ENCODE measurements around the gene MUC5AC.
"Not testable (repeated sequence)": the region's sequence is repeated elsewhere in the genome, so short reads cannot be mapped to it uniquely, and the experiment has no call there.

MUC5AC gene

DNA sequence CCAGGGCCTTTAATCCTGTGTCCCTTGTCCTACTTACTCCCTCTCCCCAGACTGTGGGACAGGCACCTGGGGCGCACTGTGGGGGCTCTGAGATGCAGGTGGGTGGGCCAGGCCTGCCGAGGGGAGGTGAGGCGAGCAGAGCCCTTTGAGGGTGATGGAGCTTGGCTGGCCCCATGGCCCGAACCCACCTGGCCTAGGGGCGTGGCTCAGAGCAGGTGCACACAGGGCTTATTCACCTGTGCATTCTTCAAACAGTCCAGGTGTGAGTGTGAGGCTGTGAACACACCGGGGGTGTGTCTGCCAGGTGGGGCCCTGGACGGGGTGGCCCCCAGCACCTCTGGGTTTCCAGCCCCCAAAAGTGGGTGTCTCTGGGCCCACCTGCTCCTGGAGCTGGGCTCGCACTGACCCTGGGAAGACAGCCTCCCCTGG is 9.0 kb upstream of the MUC5AC start:
- no peak for DNase-seq

- no peak for DNase-seq
Observed at GRCh38 chr11:1149545-1149944, 8.2 kb upstream of the MUC5AC start.

DNA sequence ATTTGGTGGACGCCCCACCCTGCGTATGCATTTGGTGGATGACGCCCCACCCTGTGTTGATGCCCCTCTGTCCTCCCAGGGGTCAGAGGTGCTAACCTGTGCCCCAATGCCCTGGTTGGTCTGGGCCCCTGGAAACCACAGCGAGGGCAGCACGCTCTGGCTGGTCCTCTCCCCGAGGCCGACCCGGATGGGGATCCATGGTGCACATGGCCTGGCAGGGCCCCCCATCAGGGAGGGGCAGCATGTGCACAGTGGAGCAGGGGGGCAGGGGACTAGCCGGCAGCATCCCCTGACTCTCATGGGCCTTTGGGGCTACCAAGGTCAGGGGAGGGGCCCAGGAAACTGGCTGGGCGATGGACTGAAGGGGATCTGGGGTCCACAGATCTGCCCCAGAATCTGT is 7.6 kb upstream of the MUC5AC start:
- no peak for DNase-seq

- no peak for DNase-seq
Observed at GRCh38 chr11:1150769-1151365, 6.9 kb upstream of the MUC5AC start.

DNA sequence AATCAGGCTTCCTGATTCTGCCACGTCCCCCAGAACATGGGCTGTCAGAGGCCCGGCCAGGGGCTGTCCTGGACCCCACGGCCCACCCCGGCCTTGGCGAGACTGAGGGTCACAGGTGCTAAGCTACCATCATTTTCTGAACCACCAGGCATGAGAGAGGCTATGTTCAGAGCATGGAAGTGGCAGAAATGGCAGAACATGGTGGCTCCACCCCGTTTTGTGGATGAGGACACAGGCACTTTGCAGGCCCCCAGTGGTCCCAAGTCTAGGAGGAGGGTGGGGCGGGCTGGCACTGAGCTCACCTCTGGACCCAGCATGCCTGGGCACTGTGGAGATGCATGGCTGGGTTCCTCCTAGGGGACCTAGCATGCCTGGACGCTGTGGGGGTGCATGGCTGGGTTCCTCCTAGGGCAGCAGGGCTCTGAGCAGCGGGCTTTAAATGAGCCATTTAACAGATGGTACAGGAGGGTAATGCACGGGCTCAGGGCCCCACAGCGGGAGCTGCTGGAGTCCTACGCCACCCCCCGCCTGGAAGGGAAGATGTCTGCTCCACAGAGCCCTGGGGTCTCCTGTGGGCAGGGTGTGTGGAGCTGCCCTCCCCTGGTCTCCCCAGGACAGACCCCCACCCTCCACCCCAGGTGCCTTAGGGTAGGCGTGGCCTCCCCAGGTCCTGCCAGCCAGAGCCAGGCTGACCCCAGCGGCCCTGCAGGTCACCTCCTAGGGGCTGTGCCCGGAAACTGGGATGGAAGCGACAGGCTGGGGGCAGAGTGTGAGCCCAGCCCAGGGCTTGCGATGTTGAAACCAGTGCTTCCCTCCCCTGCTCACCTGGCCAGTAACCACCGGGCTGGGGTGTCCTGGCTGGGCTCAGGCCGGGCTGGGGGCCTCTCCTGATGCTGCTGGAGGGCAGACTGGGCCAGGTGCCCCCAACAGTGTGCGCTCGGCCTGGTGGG is 6.1 kb upstream of the MUC5AC start:
- no peak for DNase-seq

DNA sequence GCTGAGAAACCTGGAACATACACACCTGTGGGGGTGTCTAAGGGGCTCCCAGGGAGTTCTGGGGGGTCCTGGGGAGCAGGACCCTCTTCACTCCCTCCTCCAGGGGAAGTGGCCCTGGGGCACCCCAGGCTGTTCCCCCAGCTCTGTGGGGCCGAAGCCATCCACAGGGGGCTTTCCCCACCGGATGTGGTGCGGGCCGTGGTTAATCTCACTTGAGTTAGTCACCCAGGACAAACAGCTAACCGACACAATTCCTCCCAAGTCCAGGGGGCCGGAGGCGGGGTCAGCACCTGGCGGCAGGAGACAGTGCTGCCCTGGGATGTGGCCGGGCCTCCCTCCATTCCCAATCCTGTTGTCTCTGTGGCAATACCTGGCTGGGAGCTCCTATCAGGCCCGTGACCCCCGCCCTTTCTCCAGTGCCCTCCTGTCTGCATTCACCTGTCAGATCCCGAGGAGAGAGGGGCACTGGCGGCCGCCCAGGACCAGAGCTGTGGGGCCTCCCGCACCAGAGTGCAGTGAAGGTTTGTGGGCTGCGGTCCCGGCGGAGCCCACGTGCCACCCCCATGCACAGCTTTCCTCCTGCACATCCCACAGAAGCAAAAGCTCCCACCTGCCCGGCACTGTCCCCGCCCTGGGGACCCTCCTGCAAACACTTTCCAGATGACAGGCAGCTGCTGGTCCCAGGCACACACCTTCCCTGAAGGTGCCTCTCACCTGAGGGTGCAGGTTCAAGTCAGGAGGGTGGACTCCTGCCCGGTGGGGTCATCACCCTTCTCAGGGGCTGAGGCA is 5.2 kb upstream of the MUC5AC start:
- DNase-seq = no peak

GRCh38 chr11:1153105-1153950 is 4.4 kb upstream of the MUC5AC start:
- no peak for DNase-seq

DNA sequence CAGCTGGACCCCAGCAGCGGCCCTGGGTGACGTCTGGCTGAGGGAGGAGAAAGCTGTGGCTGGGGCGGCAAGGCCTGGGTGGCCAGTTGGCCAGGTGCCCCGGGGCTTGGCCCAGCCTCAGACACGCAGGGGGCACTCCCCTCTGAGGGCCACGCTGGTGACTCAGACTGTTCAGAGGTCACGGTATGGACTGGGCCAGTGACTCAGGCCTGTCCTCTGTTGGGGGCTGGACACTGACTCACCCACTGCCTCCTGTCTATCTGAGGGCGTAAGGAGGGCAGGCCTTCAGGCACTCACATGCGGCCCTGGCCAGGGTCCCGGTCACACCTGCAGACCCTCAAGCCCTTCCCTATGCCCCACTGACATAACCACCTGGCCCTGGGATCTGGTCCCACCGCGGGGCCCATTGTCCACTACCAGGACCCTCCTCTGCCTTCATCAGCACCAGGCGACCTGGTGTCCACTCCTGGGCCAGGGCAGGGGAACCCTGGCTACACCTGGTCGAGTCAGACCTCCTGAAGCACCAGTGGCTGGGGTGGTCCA is 3.7 kb upstream of the MUC5AC start:
- DNase-seq = peak in 1 of 56 donors; percentile 24

DNA sequence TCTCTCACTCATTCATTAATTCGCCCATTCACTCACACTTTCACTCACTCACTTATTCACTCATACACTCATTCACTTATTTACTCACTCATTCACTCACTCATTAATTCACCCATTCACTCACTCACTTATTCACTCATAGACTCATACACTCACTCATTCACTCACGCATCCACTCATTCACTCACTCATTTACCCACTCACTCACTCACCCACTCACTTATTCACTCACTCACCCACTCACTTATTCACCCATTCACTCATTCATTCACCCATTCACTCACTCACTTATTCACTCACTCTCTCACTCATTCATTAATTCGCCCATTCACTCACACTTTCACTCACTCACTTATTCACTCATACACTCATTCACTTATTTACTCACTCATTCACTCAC is 3.1 kb upstream of the MUC5AC start:
- not testable (repeated sequence) for DNase-seq

GRCh38 chr11:1155274-1155693 is 2.5 kb upstream of the MUC5AC start:
- DNase-seq = no peak

DNA sequence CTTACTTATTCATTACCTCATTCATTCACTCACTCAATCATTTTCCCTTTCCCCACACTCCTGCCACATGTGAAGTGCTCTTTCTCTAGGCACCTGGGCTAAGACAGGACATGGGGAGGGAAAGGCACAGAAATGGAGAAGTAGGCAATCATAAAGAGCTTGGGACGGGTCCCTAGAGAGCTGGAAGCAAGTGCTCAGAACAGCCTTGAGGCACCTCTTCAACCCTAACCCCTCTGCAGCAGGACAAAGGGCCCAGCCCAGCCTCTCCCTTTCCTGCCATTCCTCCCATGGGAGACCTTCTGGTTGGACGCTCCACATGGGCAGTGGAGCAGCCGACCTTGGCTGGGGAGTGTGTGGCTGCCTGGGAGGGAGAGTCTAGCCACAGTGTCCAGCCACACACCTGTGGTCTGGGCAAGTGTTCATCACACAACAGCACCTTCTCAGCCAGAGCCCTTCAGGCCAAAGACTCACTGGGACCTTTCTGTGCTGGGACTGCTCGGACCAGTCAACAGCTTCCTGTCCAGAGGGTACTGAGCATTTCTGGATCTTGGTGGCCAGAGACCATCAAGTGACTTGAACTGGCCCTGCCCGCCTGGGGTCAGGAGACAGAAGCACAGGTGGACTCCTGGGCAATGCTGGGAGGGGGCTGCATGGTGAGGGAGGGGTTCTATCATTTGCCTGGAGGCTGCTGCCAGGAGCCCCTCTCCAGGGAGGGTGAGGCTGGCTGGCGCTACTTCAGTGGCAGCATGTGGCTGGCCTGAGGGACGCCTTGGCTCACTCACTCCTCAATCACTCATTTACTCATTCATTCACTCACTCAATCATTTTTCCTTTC is 1.0 kb upstream of the MUC5AC start:
- DNase-seq = no peak

DNA sequence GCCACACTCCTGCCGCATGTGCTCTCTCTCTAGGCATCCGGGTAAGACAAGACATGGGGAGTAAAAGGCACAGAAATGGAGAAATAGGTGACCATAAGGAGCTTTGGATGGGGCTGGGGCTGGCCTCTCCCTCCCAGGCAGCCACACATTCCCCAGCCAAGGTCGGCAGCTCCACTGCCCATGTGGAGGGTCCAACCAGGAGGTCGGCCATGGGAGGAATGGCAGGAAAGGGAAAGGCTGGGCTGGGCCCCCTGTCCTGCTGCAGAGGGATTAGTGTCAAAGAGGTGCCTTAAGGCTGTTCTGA is 460 bp upstream of the MUC5AC start:
- DNase-seq = no peak

DNA sequence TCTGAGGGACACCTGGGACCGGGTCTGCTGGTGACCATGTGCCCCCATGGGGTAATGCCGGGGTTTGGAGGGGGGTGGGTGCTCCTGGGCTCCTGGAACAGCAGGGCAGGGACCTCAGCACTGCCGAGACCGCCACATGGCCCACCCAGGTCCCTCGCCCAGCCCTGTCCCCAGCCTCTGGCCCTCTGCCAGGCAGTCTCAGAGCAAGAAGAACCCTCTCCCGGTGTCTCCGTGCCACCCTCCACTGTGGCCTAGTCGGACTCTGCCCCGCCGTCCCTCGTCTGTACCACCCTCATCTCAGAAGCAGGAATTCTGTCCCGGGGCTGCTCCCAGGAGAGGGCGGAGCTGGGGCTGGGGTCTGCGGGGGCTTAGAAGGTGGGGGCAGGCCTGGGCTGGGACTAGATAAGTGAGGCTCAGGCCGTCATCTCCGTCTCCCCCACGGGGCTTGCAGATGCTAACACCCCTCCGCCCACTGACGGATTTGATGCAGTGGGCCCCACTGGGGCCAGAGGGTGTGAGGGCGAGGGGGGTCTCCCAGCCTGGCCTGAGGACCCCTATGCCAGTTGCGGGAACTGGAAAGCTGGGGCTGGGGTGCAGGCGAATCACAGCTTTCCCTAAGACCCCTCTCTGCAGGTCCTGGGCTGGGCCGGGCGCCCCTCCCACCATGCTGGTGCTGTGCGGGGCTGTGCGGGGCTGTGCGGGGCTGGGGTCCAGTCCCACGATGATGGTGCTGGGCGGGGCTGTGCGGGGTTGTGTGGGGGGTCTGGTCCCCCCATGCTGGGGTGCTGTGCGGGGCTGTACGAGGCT is 1.1 kb downstream of the MUC5AC start:
- no peak for DNase-seq

DNA sequence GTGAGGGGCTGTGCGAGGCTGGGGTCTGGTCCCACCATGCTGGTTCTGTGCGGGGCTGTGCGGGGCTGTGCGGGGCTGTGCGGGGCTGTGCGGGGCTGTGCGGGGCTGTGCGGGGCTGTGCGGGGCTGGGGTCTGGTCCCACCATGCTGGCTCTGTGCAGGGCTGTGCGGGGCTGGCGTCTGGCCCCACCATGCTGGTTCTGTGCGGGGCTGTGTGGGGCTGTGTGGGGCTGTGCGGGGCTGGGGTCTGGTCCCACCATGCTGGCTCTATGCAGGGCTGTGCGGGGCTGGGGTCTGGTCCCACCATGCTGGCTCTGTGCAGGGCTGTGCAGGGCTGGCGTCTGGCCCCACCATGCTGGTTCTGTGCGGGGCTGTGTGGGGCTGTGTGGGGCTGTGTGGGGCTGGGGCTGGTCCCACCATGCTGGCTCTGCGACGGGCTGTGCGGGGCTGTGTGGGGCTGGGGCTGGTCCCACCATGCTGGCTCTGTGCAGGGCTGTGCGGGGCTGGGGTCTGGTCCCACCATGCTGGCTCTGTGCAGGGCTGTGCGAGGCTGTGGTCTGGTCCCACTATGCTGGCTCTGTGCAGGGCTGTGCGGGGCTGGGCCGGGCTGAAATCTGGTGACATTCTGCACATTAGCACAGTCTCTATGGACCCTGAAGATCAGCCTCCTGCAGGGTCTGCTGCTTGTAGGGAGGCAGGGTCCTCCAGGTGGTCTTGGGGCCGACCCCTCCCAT is 1.9 kb downstream of the MUC5AC start:
- DNase-seq = not testable (repeated sequence)

DNA sequence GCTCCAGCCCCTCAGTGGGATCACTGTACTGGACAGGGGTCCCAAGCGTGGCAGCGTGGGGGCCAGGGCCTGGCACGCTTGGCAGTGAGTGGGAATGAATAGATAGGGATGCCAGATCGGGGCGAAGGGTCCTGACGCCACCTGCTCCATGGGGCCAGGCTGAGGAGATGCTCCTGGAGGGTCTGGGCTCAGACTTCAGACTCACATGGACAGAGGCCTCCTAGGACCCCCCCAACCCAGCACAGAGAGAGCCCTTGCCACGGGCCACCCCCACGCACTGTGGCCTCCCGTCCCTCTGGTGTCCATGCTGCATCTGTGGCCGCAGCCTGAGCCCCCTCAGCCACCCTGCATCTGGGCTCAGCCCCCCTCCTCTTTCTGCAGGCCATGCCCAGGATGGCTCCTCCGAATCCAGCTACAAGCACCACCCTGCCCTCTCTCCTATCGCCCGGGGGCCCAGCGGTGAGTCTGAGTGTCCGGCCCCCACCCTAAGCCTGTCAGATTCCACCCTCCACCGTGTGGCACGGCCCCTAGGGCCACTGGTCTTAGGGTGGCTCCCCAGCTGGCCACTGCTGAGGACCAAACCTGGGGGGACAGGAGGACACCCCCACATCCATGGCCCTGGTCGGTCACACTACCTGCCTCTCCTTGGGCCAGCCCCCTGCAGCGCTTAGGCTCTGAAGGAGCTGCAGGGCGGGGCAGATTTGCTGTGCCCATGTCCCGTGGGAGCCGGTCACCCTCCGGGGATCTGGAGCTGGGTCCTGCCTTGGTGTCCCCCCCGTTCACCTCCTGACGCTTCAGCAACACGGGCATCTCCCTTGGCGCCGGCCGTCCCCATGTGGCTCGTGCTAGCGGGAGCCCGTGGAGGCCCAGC is 2.7 kb downstream of the MUC5AC start:
- DNase-seq = no peak

- DNase-seq = no peak
Observed at GRCh38 chr11:1161410-1162137, 3.8 kb downstream of the MUC5AC start.

DNA sequence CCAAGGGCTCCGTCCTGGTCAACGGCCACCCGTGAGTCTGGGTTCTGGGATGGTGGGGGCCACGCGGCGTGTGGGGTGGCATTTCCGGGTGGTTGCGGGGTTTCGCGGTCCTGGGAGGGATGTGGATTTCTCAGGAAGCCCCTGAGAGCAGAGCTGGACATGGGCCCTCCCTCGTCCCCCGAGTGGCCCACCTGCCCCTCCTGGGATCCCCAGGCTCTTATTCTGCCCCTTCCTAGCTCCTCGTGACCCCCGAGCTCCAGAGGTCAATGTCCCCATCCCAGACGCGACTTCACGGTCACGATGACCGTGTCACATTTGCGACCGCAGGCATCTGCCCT is 4.4 kb downstream of the MUC5AC start:
- DNase-seq = no peak

All from nucleus accumbens (tissue), 56 donors.